ENCODE results near the gene KLHL6.
"Not testable (repeated sequence)": the region's sequence is repeated elsewhere in the genome, so short reads cannot be mapped to it uniquely, and the experiment has no call there.

Gene KLHL6

DNA sequence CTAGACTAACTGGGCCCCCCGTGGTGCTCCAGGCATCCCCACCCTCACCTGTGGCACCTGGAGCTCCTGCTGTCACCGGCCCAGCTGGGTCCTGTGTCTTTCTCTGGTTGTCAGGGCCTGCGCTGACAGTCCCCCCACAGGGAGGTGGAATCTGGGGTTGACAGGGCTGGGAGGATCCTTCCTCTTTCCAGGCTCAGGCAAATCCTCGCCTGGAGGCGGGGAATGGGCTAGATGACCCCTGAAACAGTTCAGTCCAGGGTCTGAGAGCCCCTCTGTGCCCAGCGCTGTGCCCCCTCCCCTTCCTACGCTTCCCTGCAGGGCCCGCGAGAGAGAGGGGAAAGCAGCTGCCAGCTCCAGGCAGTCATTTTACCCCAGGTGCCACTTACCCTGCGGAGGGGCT lies 77.0 kb downstream of the KLHL6 start:
- DNase-seq, result no peak

- no peak for DNase-seq
Observed at GRCh38 chr3:183477801-183478456, 77.6 kb downstream of the KLHL6 start.

GRCh38 chr3:183475764-183476162 lies 79.7 kb downstream of the KLHL6 start:
- DNase-seq, result not testable (repeated sequence)

DNA sequence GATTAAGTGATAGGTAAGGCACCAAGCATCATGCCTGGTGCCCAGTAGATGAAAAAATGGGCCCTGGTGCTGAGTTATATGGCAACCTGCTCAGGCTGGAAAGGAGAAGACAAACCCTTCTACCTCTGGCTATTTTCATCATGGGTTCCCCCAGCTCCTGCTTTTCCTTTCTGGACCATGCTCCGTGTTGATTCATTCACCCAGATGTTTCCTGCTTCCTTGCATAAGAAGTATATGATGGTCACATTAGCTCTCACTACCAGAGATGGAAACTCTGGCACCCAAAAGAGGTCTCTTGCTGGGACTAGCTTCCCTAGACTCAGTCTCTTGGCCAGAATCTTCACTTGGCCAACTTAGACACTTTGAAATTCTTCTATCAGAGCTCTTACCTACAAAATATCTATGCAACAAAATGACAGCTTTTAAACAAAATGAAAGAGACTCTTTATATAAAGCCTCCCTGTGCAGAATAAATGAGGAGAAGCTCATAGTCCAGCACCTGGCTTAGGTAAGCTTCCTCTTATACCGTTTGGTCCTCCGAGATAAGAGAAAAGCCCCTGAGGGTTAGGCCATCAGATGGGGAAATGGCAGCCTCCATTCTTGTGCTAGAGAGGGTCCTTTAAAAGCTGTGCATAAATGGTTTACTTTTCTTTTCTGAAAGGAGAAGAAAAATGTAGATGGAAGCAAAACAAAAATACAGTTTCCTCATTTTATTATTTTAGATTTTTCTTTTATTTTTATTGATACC lies 80.3 kb downstream of the KLHL6 start:
- DNase-seq, result no peak

- no peak for DNase-seq
Observed at GRCh38 chr3:183473969-183474368, 81.5 kb downstream of the KLHL6 start.

DNA sequence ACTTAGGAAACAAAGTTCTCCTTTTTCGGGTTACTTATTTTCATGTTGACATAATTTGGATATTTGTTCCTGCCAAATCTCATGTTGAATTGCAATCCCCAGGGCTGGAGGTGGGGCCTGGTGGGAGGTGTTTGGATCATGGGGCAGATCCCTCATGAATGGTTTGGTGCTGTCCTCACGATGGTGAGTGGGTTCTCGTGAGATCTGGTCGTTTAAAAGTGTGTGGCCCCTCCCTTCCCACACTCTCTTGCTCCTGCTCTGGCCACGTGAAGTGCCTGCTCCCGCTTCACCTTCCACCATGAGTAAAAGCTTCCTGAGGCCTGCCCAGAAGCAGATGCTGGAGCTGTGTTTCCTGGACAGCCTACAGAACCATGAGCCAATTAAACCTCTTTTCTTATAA lies 83.4 kb downstream of the KLHL6 start:
- DNase-seq, result no peak

DNA sequence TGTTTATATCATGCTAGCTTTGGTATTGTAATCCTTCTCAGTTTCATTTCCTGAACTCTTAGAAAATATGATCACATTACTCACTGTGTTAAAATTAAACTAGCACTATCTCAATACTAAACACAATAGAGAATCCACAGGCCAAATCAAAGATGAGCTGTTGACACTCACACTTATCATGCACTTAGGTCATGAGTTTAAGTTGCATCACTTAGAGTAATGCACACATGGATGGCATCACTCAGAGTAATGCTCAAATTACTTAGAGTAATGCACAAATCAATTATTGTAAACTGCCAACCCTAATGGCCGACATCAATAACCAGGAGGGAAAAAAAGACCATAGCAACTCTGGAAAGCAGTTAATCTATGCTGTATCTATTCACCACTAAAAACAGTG lies 87.1 kb downstream of the KLHL6 start:
- DNase-seq, result peak; percentile 36

DNA sequence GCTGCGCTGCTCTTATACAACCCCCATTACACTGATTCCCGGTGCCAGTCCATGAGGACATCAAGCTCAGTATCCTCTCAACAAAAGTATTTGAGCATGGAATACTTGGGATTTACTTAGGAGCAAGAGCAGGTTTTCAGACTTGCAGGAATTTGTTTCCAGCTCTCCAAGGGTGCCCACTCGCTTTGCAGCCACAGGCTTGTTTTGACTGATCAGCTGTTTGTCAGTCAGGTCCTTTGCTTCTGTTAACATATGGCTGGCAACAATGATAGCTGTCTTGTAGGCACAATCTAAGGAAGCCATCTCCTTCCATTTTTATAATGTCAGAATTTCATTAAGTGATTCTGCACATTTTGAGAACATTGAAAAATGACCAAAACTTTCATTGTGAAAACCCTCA lies 88.9 kb downstream of the KLHL6 start:
- DNase-seq, result no peak

DNA sequence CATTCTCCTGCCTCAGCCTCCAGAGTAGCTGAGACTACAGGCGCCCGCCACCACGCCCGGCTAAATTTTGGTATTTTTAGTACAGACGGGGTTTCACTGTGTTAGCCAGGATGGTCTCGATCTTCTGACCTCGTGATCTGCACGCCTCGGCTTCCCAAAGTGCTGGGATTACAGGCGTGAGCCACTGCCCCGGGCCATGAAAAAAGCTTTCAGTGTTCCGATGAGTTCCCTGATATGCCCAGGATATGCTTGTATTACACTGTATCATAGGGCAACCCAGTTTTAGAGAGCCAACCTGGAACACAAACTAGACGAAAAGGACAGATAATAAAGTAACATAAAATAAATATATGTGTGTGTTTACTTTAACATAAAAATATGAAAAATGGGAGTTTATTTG lies 89.8 kb downstream of the KLHL6 start:
- DNase-seq, result not testable (repeated sequence)

DNA sequence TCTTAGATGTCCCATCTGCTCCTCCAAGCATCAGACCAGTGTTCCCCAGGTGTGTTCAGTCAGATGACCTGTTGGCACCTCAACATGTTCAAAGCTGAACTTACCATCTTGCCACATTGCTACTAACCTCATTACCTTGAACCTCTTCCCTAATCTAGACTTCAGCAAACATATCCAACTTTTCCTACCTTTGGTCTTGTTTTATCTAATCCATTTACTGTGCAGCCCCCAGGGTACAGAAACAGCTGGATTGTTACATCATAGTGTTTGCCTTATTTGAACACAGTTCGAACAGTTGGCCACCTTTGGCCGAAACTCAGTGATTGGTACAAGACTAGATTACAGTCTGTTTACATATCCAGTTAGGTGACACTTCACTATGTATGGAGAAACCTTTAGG lies 91.0 kb downstream of the KLHL6 start:
- DNase-seq, result no peak

GRCh38 chr3:183460081-183461055 lies 95.1 kb downstream of the KLHL6 start:
- no peak for DNase-seq

GRCh38 chr3:183455089-183455488 lies 100.4 kb downstream of the KLHL6 start:
- DNase-seq, result no peak

DNA sequence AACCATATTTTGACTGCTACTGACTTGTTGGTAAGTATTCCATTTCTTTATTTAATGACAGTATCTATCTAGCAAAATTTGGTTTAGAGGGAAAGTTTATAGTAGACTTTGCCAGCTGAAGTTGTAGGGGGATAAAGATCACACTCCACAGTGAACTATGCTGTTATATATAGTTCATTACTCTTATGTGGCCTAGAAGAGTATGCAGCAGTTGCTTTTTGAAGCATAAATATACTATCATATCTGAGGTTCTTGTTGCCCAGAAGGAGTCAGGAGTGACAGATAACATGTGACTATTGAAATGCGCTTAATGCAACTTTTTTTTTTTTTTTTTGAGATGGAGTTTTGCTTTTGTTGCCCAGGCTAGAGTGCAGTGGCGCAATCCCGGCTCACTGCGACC lies 101.4 kb downstream of the KLHL6 start:
- DNase-seq, result no peak

- DNase-seq, result no peak
Observed at GRCh38 chr3:183449791-183450190, 105.7 kb downstream of the KLHL6 start.

- DNase-seq, result no peak
Observed at GRCh38 chr3:183449391-183449790, 106.1 kb downstream of the KLHL6 start.

DNA sequence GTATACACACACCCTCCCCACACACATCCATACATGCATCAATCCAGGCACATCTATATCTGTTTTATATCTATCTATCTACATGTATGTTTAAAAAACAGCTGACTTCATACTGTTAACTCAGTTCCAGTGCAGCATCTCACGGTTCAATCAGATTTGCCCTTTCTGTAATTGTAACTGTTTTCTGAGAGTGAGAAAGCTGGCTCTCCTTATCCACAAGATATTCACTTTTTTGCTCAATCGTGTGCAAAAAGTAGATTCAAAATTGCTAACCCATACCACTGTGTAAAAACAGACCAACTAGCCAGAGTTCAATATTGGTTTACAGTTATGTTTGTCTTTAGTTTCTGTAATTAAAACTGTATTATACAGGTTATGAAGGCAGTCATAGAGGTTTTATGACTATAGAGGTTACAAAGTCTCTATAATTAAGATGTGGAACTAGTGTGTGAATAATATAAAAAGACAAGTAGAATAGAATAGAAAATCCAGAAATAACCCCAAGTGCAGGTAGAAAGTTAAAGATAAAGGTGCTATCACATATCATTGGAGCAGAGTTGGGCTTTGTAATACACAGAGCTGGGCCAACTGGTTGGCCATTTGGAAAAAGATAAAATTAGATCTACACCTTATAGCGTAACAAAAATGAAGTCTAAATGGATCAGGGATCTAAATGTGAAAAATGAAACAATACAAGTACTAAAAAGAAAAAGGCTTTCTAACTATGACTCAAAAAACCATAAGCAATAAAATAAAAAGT lies 107.0 kb downstream of the KLHL6 start:
- DNase-seq, result no peak

DNA sequence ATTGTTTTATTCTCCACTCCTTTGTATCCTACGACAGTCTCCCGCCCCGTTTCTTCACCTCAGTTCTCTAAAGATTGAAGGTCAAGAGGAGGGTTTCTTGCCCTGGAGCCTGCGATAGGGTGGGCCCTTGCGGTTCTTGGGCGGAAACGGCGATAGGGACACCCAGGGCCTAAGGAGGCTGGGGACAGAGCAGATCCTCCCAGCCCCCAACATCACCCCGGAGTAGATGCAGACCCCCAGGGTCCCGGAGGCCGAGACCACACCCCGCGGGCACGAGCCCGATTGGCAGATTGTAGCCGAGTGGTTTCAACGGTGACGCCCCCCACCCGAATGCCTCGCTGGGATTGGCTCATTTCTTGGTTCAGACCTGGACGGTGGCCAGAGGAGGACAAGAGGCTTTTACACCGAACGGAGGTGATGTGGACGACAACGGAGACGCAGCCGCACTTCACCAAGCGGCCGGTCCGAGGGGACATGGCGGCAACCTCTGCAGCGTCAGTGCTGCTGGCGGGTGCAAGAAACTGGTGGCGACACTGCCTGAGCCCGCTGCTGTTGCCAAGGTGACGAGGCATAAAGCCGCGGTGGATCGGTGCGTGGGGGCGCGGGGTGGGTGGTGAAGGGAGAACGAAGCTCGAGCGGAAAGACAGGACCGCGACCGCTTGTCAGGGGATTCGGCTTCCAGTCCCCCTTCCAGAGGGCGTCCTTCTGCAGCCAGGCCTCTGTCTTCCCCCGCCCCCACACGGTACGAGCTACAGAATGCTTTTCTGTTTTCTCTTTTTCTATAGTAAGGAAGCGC lies 108.1 kb downstream of the KLHL6 start:
- peak; percentile 89 for DNase-seq

- no peak for DNase-seq
Observed at GRCh38 chr3:183446838-183447205, 108.7 kb downstream of the KLHL6 start.

DNA sequence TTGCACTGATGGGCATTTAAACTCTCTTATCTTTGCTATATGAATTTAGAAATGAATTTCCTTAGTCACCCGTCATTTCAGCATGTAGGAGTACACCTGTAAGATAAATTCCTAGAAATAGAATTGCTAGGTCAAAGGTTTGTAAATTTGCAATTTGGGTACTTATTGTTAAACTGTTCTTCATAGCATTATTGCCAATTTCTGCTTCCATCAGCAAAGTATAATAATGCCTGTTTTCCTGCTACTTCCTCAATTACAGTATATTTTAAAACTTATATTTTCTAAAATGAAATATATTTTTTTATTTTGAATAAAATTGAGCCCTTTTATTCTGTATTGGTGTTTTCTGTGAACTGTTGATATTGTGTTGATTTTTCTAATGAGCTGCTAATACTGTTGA lies 110.8 kb downstream of the KLHL6 start:
- no peak for DNase-seq

- DNase-seq, result no peak
Observed at GRCh38 chr3:183443395-183444385, 111.8 kb downstream of the KLHL6 start.

- no peak for DNase-seq
Observed at GRCh38 chr3:183442994-183443393, 112.5 kb downstream of the KLHL6 start.

All from NCI-H2029 (cell line).